GM18505 (cell line): ENCODE results near the gene SEPTIN3.
A peak's percentile ranks its signal among the peaks of the same experiment; 100 is the strongest.

ENCODE experiments used
- ATAC-seq: cut with Tn5 transposase; IDR thresholded peaks from one replicate; pipeline ENCODE4 v1.9.1; 2021; ENCODE audit not compliant: unreplicated experiment
- POLR2A ChIP-seq: IDR thresholded peaks from 4 replicates; pipeline ENCODE4 v1.6.1; 2011; ENCODE audit warnings: borderline replicate concordance; ENCODE audit not compliant: insufficient read depth, insufficient read length; ENCODE audit errors: extremely low read depth

Gene SEPTIN3

GRCh38 chr22:41932353-41932752 is 36.9 kb upstream of the SEPTIN3 start:
- ATAC-seq: no peak

GRCh38 chr22:41933411-41934177 is 35.6 kb upstream of the SEPTIN3 start:
- ATAC-seq: no peak
- no peak for TF ChIP-seq POLR2A

More at GRCh38 chr22:41932353-41932752, 36.9 kb upstream of the SEPTIN3 start:
- TF ChIP-seq POLR2A: no peak

GRCh38 chr22:41934284-41935014 is 34.8 kb upstream of the SEPTIN3 start:
- no peak for TF ChIP-seq POLR2A
- ATAC-seq: no peak

- ATAC-seq: no peak
- no peak for TF ChIP-seq POLR2A
Observed at GRCh38 chr22:41935015-41935351, 34.3 kb upstream of the SEPTIN3 start.

GRCh38 chr22:41935509-41935908 is 33.7 kb upstream of the SEPTIN3 start:
- no peak for ATAC-seq

GRCh38 chr22:41936894-41937169 is 32.4 kb upstream of the SEPTIN3 start:
- TF ChIP-seq POLR2A: no peak
- ATAC-seq: no peak

More at GRCh38 chr22:41935509-41935908, 33.7 kb upstream of the SEPTIN3 start:
- no peak for TF ChIP-seq POLR2A

GRCh38 chr22:41939981-41940831 is 29.0 kb upstream of the SEPTIN3 start:
- peak; percentile 47 for ATAC-seq
- TF ChIP-seq POLR2A: peak; percentile 85

GRCh38 chr22:41940832-41941765 is 28.1 kb upstream of the SEPTIN3 start:
- TF ChIP-seq POLR2A: no peak
- ATAC-seq: no peak

- ATAC-seq: no peak
- TF ChIP-seq POLR2A: no peak
Observed at GRCh38 chr22:41943661-41944209, 25.5 kb upstream of the SEPTIN3 start.

GRCh38 chr22:41946629-41947423 is 22.4 kb upstream of the SEPTIN3 start, which contains the start of gene CENPM:
Gene CENPM, minus strand, starts transcription at chr22:41947152. Its CDS starts 76 bp downstream, at chr22:41947076.
- TF ChIP-seq POLR2A: peak; percentile 61
- peak; percentile 67 for ATAC-seq

- ATAC-seq: no peak
- TF ChIP-seq POLR2A: no peak
Observed at GRCh38 chr22:41947424-41948080, 21.7 kb upstream of the SEPTIN3 start.
